Measurements from ENCODE around the gene ADORA3. TPM values are rescaled to one million over a fixed set of nuclear protein-coding genes. Genes with fewer than 3 reads are reported as not detected.

ADORA3 gene
- total and polyA plus RNA-seq, 10 of the 15 experiments (the other 5 are each of a cell fraction or from before 2014, with no cell fraction given): 0.14 to 0.29 (median 0.18) TPM; not detected in 2

GRCh38 chr1:111470596-111470995 lies 32.8 kb downstream of the ADORA3 start:
- Histone ChIP-seq H3K9ac (ENCODE audit: control insufficient read depth, insufficient read depth, low read length) (no peak overlapping the region), H3K79me2 (ENCODE audit: control insufficient read depth, insufficient read depth, low read length) (no peaks in the 10 kb centered on the region)
- POLR2A ChIA-PET: no interaction called here

More at GRCh38 chr1:111470596-111470995, 32.8 kb downstream of the ADORA3 start:
- RAD21 ChIA-PET (ENCODE audit: unreplicated experiment): interaction anchor here (1.3 kb wide), 1 partner anchor 37 kb away, joined by 6 read pairs; no protein-coding TSS in a partner anchor
- Histone ChIP-seq H3K27me3 (replicated peaks in 1 of 2; ENCODE audit: control insufficient read depth in 2 of 2, insufficient read depth in 2 of 2, low read length in 1 of 2) (no peaks in the 10 kb centered on the region), H3K27ac (ENCODE audit: control insufficient read depth, insufficient read depth) (no peak overlapping the region), H2AFZ (ENCODE audit: control insufficient read depth, low read depth, low read length) (no peak overlapping the region), H3K4me2 (ENCODE audit: control insufficient read depth, insufficient read depth) (peak overlapping the region; percentile 40; the same call in 1 of the 2 replicates), H4K20me1 (ENCODE audit: control insufficient read depth, insufficient read depth) (no peaks in the 10 kb centered on the region), H3K4me1 (ENCODE audit: control insufficient read depth, insufficient read depth, low read length) (peaks cover 17% of the 10 kb centered on the region), H3K9me3 (replicated peaks; ENCODE audit: control insufficient read depth, insufficient read depth, low read length) (no peaks in the 10 kb centered on the region; the same call in 2 of the 3 replicates), H3K4me3 (no peak overlapping the region), H3K36me3 (ENCODE audit: control insufficient read depth in 2 of 2, insufficient read depth in 2 of 2, low read length in 1 of 2) (0 out of 4 replicates have a peak, but pooled peaks cover 0 to 8% of the 10 kb centered on the region in 2 experiments)
- no peak for TF ChIP-seq TCF7 (IDR thresholded peaks at IDR 0.05; ENCODE audit: borderline replicate concordance)
- no peak for TF ChIP-seq ZNF592 (IDR thresholded peaks at IDR 0.05)
- no peak for TF ChIP-seq HDGF (IDR thresholded peaks at IDR 0.05)
- no peak for TF ChIP-seq ZNF384 (IDR thresholded peaks at IDR 0.05; ENCODE audit: borderline replicate concordance, low read depth, low read length)
- TF ChIP-seq IKZF2 (IDR thresholded peaks at IDR 0.05): no peak
- TF ChIP-seq BRCA1 (IDR thresholded peaks at IDR 0.05; ENCODE audit: low read depth, low read length): no peak
- no peak for TF ChIP-seq RBBP5 (conservative IDR thresholded peaks at IDR 0.05)
- no peak for TF ChIP-seq SIX5 (IDR thresholded peaks at IDR 0.05; ENCODE audit: low read depth, low read length, severe bottlenecking)
- no peak for TF ChIP-seq RELA (IDR thresholded peaks at IDR 0.05; ENCODE audit: borderline replicate concordance, partially characterized antibody)
- TF ChIP-seq ATF7 (IDR thresholded peaks at IDR 0.05; ENCODE audit: low read depth): no peak
- 75% methylated on average over 5 of the region's 5 CpGs for WGBS (ENCODE audit: insufficient coverage, insufficient replicate concordance, low lambda C conversion rate, missing lambda C conversion rate)
- in situ Hi-C loops (cut with MboI): no loop called here
- no peak for DNase-seq (ENCODE audit: low read depth, low spot score)
- no TSS peak for BruUV-seq (replicated peaks)
- intact Hi-C loops (cut with micrococcal nuclease; ENCODE audit: unreplicated experiment): loop anchor here (10.0 kb wide), 2 partner anchors 56 to 246 kb away; partner anchors contain the start of gene CHI3L2
- SMC1A ChIA-PET (ENCODE audit: uncharacterized antibody, unreplicated experiment): interaction anchor here (1.6 kb wide), 1 partner anchor 28 kb away, joined by 4 read pairs; no protein-coding TSS in a partner anchor
- CTCF ChIA-PET: interaction anchor here (0.6 to 1.1 kb wide), 3 partner anchors 9 to 37 kb away, joined by 3 to 4 read pairs (median 4); no protein-coding TSS in a partner anchor
- no peak for FAIRE-seq
- ATAC-seq: peak; percentile 27
